Activated CD4-positive, alpha-beta T cell treated with anti-CD3 and anti-CD28 coated beads, Interleukin-2, amount 50 U/mL, for 16 hours (primary cell): ENCODE data around the gene TDRD7.
A peak's percentile ranks its signal among the peaks of the same experiment; 100 is the strongest.
"Not testable (repeated sequence)": the region's sequence is repeated elsewhere in the genome, so short reads cannot be mapped to it uniquely, and the experiment has no call there.

ENCODE experiments used
- DNase-seq: peaks from one replicate; pipeline ENCODE4 v3.0.0-alpha.2; 2020

Gene TDRD7

GRCh38 chr9:97479496-97480159 is 67.7 kb downstream of the TDRD7 start:
- no peak for DNase-seq

GRCh38 chr9:97480174-97480573 is 68.3 kb downstream of the TDRD7 start:
- no peak for DNase-seq

DNA sequence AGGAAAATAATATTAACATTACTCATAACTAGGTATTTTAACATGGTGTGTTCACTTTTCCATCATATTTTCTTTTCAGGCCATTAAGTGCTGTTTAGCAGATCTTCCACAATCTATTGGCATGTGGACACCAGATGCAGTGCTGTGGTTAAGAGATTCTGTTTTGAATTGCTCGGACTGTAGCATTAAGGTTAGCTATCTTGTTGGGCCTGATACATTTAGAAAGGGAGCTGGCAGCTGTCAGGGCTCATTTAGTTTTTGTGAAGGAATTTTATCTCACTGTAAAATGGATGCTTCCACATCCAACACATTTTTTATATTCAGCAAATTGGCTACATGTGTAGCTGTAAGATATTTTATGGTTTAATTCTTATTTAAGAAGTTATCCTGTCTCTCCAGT is 68.9 kb downstream of the TDRD7 start:
- no peak for DNase-seq

- no peak for DNase-seq
These were observed 72.2 kb downstream of the TDRD7 start for GRCh38 chr9:97484134-97484533.

GRCh38 chr9:97487107-97487506 is 75.2 kb downstream of the TDRD7 start:
- DNase-seq: no peak

- DNase-seq: no peak
These were observed 76.0 kb downstream of the TDRD7 start for GRCh38 chr9:97487861-97488260.

GRCh38 chr9:97491216-97491999 is 79.5 kb downstream of the TDRD7 start:
- no peak for DNase-seq

DNA sequence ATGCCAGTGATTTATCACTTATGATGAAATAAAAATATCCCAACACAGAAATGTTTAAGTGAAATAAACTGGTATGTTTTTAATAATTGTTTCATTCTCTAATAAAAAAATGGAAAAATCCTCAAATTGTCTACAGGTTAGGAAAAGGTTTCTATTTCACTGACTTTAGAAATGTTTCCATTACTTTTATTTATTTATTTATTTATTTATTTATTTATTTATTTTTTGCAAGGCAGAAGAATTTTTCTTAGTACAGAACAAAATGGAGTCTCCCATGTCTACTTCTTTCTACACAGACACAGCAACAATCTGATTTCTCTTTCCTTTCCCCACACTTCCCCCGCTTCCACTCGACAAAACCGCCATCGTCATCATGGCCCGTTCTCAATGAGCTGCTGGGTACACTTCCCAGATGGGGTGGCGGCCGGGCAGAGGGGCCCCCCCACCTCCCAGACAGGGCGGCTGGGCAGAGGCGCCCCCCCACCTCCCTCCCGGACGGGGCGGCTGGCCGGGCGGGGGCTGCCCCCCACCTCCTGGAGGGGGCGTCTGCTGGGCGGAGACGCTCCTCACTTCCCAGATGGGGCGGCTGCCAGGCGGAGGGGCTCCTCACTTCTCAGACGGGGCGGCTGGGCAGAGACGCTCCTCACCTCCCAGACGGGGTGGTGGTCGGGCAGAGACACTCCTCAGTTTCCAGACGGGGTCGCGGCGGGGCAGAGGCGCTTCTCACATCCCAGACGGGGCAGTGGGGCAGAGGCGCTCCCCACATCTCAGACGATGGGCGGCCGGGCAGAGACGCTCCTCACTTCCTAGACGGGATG is 85.9 kb downstream of the TDRD7 start:
- not testable (repeated sequence) for DNase-seq

GRCh38 chr9:97498846-97499245 is 87.0 kb downstream of the TDRD7 start:
- DNase-seq: not testable (repeated sequence)

GRCh38 chr9:97500263-97500662 is 88.4 kb downstream of the TDRD7 start:
- no peak for DNase-seq

GRCh38 chr9:97500765-97501176 is 88.9 kb downstream of the TDRD7 start:
- no peak for DNase-seq

DNA sequence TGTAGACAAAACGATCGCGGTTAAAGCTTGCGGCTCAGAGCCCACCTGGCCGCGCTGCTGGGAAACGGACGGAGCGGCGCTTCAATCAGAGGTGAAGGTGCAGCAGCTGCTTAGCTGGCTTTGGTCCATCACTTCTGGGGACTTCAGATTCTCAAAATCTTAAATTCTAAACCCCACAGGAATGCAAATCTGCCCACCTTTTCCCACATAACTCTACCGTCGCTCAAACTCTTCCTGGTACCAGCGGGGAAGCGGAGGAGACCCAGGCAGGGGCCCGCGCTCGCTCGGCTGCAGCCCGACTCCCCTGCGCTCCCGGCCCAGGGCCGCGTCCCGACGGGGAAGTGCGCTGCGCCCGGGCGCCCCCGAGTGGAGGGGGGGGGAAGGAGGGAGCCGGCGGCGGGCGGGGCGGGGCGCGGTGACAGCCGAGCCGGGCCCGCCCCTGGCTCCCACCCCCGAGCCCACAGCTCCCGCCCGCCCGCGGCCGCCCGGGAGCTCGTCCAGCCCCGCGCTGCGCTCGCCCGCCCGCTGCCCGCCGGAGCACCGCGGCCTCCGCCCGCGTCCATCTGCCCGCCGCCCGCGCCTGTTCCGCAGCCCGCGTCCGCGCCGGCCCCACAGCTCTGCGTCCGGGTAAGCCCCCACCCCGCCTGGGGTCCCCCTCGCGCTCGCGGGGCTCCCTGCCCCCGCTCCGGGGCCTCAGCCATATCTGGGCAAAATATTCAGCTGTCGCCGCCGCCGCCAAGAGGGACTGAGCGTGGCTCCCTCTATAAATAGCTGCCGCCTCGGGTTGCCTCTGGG is 89.5 kb downstream of the TDRD7 start, which contains the start of gene TMOD1:
Gene TMOD1, plus strand, starts transcription at position 490 of the 795 bp plus-strand sequence. CDS start 22,523 bp downstream, outside the sequence.
- peak; percentile 30 for DNase-seq

DNA sequence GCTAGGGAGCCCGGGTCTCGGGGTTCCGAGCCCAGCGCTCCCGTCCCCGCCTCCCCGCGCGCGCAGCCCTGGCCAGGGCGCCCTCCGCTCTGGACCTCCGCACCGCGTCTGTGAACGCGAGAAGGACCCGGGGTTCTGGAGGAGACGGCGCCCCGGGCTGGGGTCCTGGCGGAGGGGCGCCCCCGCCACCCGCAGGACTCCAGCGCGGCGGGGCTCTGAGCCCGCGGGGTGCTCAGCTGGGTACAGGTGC is 90.0 kb downstream of the TDRD7 start:
- DNase-seq: no peak

DNA sequence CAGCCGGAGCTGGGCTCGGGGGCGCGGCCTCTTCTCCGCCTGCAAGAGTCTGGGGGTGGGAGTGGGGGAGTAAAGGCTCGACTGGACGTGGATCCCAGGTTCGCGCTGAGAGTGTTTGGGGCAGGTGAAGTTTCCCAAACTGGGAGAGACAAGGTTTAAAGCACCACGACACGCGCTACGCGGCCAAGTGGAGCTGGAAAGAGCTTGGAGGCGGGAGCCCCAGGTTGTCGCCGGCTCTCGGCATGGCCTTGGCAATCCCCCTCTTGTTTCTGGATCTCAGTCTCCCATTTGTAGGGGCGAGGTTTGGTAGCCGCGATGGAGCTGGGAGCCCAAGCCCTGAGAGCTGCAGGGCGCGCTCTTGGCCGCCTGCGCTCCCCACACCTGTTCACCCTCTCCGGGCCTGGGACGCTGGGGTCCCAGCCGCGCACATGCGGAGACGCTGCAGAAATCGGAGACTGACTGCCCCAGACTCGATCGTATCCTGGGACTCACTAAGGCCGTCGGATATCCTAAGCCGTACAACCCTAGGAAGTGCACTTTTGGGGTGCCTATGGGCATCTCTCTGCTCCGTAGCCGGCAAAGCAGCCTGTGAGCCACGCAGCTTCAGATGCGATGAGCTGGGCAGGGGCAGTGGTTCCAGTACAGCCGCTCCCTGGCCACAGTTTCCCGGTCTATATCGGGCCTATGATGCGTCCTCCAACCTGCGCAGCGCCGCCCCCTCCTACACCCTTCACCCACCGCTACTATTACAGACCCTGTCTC is 90.5 kb downstream of the TDRD7 start:
- DNase-seq: no peak

GRCh38 chr9:97502984-97503861 is 91.3 kb downstream of the TDRD7 start:
- DNase-seq: no peak

GRCh38 chr9:97503862-97504210 is 91.9 kb downstream of the TDRD7 start:
- no peak for DNase-seq

DNA sequence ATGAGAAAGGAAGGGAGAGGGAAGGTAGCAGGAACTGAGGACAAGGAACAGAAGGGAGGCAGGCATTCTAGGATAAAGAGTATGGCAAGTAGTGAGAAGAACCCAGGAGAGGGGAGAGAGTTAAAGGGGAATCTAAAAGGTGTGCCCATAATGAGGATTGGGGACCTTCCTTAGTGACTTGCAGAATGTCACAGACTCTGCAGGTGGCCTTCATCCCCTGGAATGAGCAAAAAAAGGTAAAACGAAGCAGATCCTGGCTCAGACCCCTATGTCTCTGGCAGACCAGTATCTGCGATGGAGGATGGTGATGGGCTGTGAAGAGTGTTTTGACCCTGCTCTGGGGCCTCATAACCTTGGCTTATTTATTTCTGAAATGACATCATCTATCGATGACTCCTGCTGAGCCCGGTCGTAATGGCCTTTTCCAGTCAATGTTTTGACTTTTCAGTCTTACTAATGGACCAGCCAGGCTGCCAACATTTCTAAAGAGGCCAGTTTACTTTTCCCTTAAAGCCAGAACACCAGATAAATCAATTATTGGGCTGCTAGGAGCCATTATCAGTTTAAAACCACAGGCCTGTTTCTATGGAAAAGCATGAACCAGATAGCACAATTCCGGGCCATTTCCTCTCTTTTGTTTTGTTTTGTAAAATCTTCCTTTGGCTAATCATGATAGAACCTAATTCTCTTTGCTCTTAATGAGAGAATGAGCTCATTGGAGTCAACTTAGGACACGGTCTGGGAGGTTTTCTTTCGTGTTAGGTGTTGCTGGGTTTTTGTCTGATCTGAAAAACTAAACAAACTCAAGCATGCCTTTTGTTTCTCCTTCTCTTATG is 92.7 kb downstream of the TDRD7 start:
- DNase-seq: no peak

- no peak for DNase-seq
These were observed 93.9 kb downstream of the TDRD7 start for GRCh38 chr9:97505845-97506244.

GRCh38 chr9:97506306-97506705 is 94.4 kb downstream of the TDRD7 start:
- no peak for DNase-seq

- no peak for DNase-seq
These were observed 94.9 kb downstream of the TDRD7 start for GRCh38 chr9:97506787-97507186.
